IMR-90 (cell line): Measurements from ENCODE around the gene EEPD1. TPM values are rescaled to one million over a fixed set of nuclear protein-coding genes. Genes with fewer than 3 reads are reported as not detected.

Experiments used
- ATAC-seq: fragments of 200-7000 bp; cut with Tn5 transposase; 2 replicates; pipeline ENCODE4 v1.9.1; 2020; ENCODE audit warnings: low read depth, mild to moderate bottlenecking, moderate library complexity
- BruUV-seq: library from RNA; stranded (reverse); fragments of 400-500 nt; replicated peaks from 2 replicates; lab custom pipeline; 2021; lab: Mats Ljungman, UMichigan
- CTCF ChIA-PET: fragments of 300-600 bp; formaldehyde crosslinking; extraction: SDS; loops from one replicate; lab custom pipeline; 2021; ENCODE audit warnings: antibody characterized with exemption; lab: Yijun Ruan, JAX
- POLR2A ChIA-PET: fragments of 300-600 bp; sonication (Branson Sonifier 250); formaldehyde crosslinking; loops from one replicate; lab custom pipeline; 2022; ENCODE audit warnings: antibody characterized with exemption; ENCODE audit not compliant: unreplicated experiment; lab: Charles Lee
- DNase-seq: peaks from one replicate; pipeline ENCODE4 v3.0.0; 2013
- H2AFZ ChIP-seq: replicated peaks from 2 replicates; pipeline ENCODE3; 2013; ENCODE audit warnings: low read length, mild to moderate bottlenecking; ENCODE audit not compliant: poor library complexity
- H2AK5ac ChIP-seq: 2 replicates; pipeline ENCODE4 v1.6.1; 2013; ENCODE audit warnings: low read depth, low read length, inconsistent platforms
- H2AK9ac ChIP-seq: replicated peaks from 2 replicates; pipeline ENCODE3; 2013; ENCODE audit warnings: mild to moderate bottlenecking, low read depth, low read length, moderate library complexity; ENCODE audit not compliant: poor library complexity
- H2BK120ac ChIP-seq: 2 replicates; pipeline ENCODE4 v1.6.1; 2013; ENCODE audit warnings: low read depth, low read length, inconsistent platforms
- H2BK15ac ChIP-seq: 3 replicates; pipeline ENCODE4 v1.6.1; 2013; ENCODE audit warnings: low read depth, low read length, inconsistent platforms
- H2BK20ac ChIP-seq: 2 replicates; pipeline ENCODE4 v1.6.1; 2013; ENCODE audit warnings: low read depth, mild to moderate bottlenecking, inconsistent platforms, low read length, moderate library complexity
- H2BK5ac ChIP-seq: 2 replicates; pipeline ENCODE4 v1.6.1; 2013; ENCODE audit warnings: mild to moderate bottlenecking, low read depth, low read length, inconsistent platforms; ENCODE audit not compliant: poor library complexity, severe bottlenecking
- H3K14ac ChIP-seq: replicated peaks from 2 replicates; pipeline ENCODE4 v1.6.1; 2013; ENCODE audit warnings: low read depth, low read length, inconsistent platforms
- H3K18ac ChIP-seq: 2 replicates; pipeline ENCODE4 v1.6.1; 2013; ENCODE audit warnings: low read depth, low read length, control low read depth
- H3K23ac ChIP-seq: 2 replicates; pipeline ENCODE4 v1.6.1; 2013; ENCODE audit warnings: low read depth, low read length, inconsistent platforms
- H3K27ac ChIP-seq: 2 replicates; pipeline ENCODE4 v1.5.1; 2013; ENCODE audit warnings: mild to moderate bottlenecking, control low read depth, low read length; ENCODE audit not compliant: insufficient read depth
- H3K27me3 ChIP-seq: 2 replicates; pipeline ENCODE4 v1.6.1; 2013; ENCODE audit warnings: low read length; ENCODE audit not compliant: control insufficient read depth, insufficient read depth
- H3K36me3 ChIP-seq: 2 replicates; pipeline ENCODE4 v1.6.1; 2013; ENCODE audit warnings: low read length, mixed read lengths; ENCODE audit not compliant: control insufficient read depth, insufficient read depth
- H3K4ac ChIP-seq: 2 replicates; pipeline ENCODE4 v1.6.1; 2013; ENCODE audit warnings: low read depth, low read length, inconsistent platforms
- H3K4me1 ChIP-seq: 2 replicates; pipeline ENCODE4 v1.6.1; 2013; ENCODE audit warnings: low read length, mixed read lengths; ENCODE audit not compliant: control insufficient read depth, insufficient read depth
- H3K4me2 ChIP-seq: 2 replicates; pipeline ENCODE4 v1.6.1; 2013; ENCODE audit warnings: low read depth, mild to moderate bottlenecking, control low read depth, low read length, moderate library complexity
- H3K4me3 ChIP-seq: 2 replicates; pipeline ENCODE4 v1.5.1; 2013; ENCODE audit warnings: low read depth, mild to moderate bottlenecking, control low read depth, low read length, moderate library complexity; ENCODE audit not compliant: insufficient read depth
- H3K56ac ChIP-seq: 2 replicates; pipeline ENCODE4 v1.6.1; 2013; ENCODE audit warnings: low read length, inconsistent platforms; ENCODE audit not compliant: insufficient read depth; ENCODE audit errors: extremely low read depth
- H3K79me1 ChIP-seq, 2 experiments: 2 replicates each; pipeline ENCODE4 v1.6.1; 2013; ENCODE audit warnings: low read length in 2 of 2, inconsistent platforms in 1 of 2, low read depth in 1 of 2
- H3K9ac ChIP-seq: 2 replicates; pipeline ENCODE4 v1.6.1; 2013; ENCODE audit warnings: low read depth, low read length, control low read depth
- H3K9me1 ChIP-seq: 2 replicates; pipeline ENCODE4 v1.6.1; 2013; ENCODE audit warnings: low read length, inconsistent platforms; ENCODE audit not compliant: insufficient read depth
- H3K9me3 ChIP-seq: 2 replicates; pipeline ENCODE4 v1.6.1; 2013; ENCODE audit warnings: low read length; ENCODE audit not compliant: control insufficient read depth, insufficient read depth
- H4K20me1 ChIP-seq: 2 replicates; pipeline ENCODE4 v1.6.1; 2013; ENCODE audit warnings: low read length, inconsistent platforms; ENCODE audit not compliant: insufficient read depth
- H4K5ac ChIP-seq: 2 replicates; pipeline ENCODE4 v1.6.1; 2013; ENCODE audit warnings: mild to moderate bottlenecking, low read depth, low read length, control low read depth
- H4K8ac ChIP-seq, 2 experiments: 2 replicates each; pipeline ENCODE4 v1.6.1; 2013; ENCODE audit warnings: low read depth in 2 of 2, low read length in 2 of 2, control low read depth in 1 of 2, inconsistent platforms in 1 of 2
- H4K91ac ChIP-seq: 2 replicates; pipeline ENCODE4 v1.6.1; 2013; ENCODE audit warnings: low read depth, low read length, inconsistent platforms; ENCODE audit not compliant: insufficient read depth
- MAFK ChIP-seq: IDR thresholded peaks from 2 replicates; pipeline ENCODE4 v1.6.1; 2012; ENCODE audit warnings: low read depth, low read length, improper control_type of control experiment
- RCOR1 ChIP-seq: IDR thresholded peaks from 2 replicates; pipeline ENCODE4 v1.6.1; 2012; ENCODE audit warnings: mild to moderate bottlenecking, low read length, improper control_type of control experiment; ENCODE audit not compliant: insufficient replicate concordance
- WGBS, 2 experiments: methylation state at CpG; one replicate each; pipeline versions ENCODE4 v1.1.5 to v1.1.7; 2013; ENCODE audit warnings: missing lambda C conversion rate in 2 of 2; ENCODE audit not compliant: insufficient read length in 1 of 2; ENCODE audit errors: extremely low coverage in 2 of 2; 5-methylcytosine and 5-hydroxymethylcytosine counted together
- dilution Hi-C: fragments of 300-500 bp; cut with HindIII; formaldehyde crosslinking; loops from one replicate; pipeline ENCODE4 v1.14.3; 2018; ENCODE audit warnings: low sequenced_read_pairs; ENCODE audit not compliant: unreplicated experiment
- in situ Hi-C: fragments of 300-500 bp; cut with MboI; formaldehyde crosslinking; loops from 3 replicates; pipeline ENCODE4 v1.14.3; 2019; ENCODE audit warnings: low sequenced_read_pairs, inconsistent platforms, mixed read lengths
- intact Hi-C: fragments of 100-400 bp; cut with micrococcal nuclease; formaldehyde crosslinking; loops from 2 replicates; pipeline ENCODE4 v1.10.0; 2022
- polyA plus RNA-seq, 3 experiments: library from polyadenylated mRNA; depleted of rRNA; stranded (reverse); fragments of >200 nt; gene quantifications; 2 replicates each; pipeline ENCODE4 v1.2.3, GENCODE V29; 2012; ENCODE audit warnings: low replicate concordance in 1 of 3
- total RNA-seq: library from RNA; depleted of rRNA; stranded (reverse); fragments of >200 nt; gene quantifications from 2 replicates; pipeline ENCODE4 v1.2.3, GENCODE V29; 2012

Gene EEPD1
- total and polyA plus RNA-seq, 2 of the 4 experiments (the other 2 are of a cell fraction), result 7.3 to 15.2 TPM

DNA sequence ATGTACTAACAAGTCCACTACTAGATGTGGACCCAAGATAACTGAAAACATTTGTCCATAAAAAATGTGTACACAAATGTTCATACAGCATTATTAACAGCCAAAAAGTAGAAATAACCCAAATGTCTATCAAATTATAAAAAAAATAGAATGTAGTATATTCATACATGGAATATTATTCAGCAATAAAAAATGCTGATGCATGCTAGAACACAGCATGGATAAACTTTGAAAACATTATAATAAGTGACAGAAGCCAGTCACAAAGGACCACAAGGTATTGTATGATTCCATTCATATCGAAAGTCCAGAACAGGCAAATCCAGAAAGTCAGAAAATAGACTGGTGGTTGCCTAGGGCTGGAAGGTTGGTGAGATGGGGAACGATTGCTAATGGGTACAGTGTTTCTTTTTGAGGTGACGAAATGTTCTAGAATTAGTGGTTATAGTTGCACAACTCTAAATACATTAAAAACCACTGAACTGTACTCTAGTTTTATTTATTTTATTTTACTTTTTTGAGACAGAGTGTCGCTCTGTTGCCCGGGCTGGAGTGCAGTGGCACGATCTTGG, 193.3 kb downstream of the EEPD1 start:
- no peak overlapping the region for H3K14ac ChIP-seq
- no peak overlapping the region for H4K8ac ChIP-seq
- POLR2A ChIA-PET, result no interaction called here
- H2BK15ac ChIP-seq, result no peak overlapping the region
- no peak for ATAC-seq
- H3K4me3 ChIP-seq, result no peak overlapping the region
- no peak overlapping the region for H2BK120ac ChIP-seq
- no peak overlapping the region for H3K56ac ChIP-seq
- in situ Hi-C loops, result loop anchor here (25.0 kb wide), 1 partner anchor 634 kb away; no protein-coding TSS in a partner anchor
- no CpG with 5 or more reads among the region's 6 CpGs for WGBS, 2 experiments
- H3K4ac ChIP-seq, result no peak overlapping the region
- no peak overlapping the region for H2BK20ac ChIP-seq
- peaks cover 2% of the 10 kb centered on the region; the same call in 1 of the 2 replicates for H3K4me1 ChIP-seq
- no peak for DNase-seq
- no peak overlapping the region for H2AK9ac ChIP-seq
- no peaks in the 10 kb centered on the region; the same call in 1 of the 2 replicates for H3K9me3 ChIP-seq
- H3K36me3 ChIP-seq, result no peaks in the 10 kb centered on the region
- CTCF ChIA-PET, result no interaction called here
- no TSS peak for BruUV-seq
- H3K27me3 ChIP-seq, result peaks cover 2% of the 10 kb centered on the region; the same call in 1 of the 2 replicates
- H3K23ac ChIP-seq, result no peak overlapping the region
- H3K27ac ChIP-seq, result no peak overlapping the region
- H2BK5ac ChIP-seq, result no peak overlapping the region
- no peaks in the 10 kb centered on the region for H4K20me1 ChIP-seq
- no peak overlapping the region for H2AFZ ChIP-seq
- H4K5ac ChIP-seq, result no peak overlapping the region
- H3K9me1 ChIP-seq, result no peaks in the 10 kb centered on the region
- intact Hi-C loops, result no loop called here
- no peak overlapping the region for H4K91ac ChIP-seq
- TF ChIP-seq RCOR1 (no peak), MAFK (peak; percentile 65)
- no peak overlapping the region for H2AK5ac ChIP-seq
- dilution Hi-C loops, result no loop called here
- H3K79me1 ChIP-seq, result no peaks in the 10 kb centered on the region
- H3K4me2 ChIP-seq, result no peak overlapping the region
- no peak overlapping the region for H3K9ac ChIP-seq
- no peak overlapping the region for H3K18ac ChIP-seq
